Measurements from ENCODE around the gene ARHGAP5.

DNA sequence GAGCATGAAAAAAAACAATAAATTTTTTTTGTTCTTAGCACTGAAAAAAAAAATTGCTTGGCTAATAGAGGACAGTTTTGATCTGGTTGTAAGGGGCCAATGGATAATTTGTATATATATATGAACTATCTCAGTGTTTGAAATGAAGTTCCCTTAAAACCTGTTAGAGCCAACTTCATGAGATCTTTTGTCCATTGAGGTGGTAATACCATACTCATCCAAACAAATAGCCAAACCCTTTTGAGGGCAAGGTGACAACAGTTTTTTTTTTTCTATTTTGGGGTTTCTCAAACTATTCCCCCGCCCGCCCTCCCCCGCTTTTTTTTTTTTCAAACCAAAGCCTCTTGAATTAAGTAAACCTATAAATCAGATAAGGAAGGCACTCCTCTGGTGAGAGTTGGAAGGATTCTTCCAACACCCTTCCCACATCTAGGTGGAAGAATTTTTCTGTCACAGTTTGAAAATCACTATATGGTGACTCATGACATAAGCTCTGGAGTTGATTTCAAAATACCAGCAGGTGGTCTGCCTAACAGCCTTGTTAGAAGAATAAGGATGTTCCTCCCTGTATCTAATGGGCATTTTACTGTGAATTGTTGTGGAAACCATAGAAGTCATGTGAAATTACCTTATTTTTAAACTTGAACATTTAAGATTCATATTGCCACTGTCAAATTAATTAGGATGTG is 10.2 kb downstream of the ARHGAP5 start:
- TF ChIP-seq, protein P1, sequence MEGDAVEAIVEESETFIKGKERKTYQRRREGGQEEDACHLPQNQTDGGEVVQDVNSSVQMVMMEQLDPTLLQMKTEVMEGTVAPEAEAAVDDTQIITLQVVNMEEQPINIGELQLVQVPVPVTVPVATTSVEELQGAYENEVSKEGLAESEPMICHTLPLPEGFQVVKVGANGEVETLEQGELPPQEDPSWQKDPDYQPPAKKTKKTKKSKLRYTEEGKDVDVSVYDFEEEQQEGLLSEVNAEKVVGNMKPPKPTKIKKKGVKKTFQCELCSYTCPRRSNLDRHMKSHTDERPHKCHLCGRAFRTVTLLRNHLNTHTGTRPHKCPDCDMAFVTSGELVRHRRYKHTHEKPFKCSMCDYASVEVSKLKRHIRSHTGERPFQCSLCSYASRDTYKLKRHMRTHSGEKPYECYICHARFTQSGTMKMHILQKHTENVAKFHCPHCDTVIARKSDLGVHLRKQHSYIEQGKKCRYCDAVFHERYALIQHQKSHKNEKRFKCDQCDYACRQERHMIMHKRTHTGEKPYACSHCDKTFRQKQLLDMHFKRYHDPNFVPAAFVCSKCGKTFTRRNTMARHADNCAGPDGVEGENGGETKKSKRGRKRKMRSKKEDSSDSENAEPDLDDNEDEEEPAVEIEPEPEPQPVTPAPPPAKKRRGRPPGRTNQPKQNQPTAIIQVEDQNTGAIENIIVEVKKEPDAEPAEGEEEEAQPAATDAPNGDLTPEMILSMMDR (IDR thresholded peaks at IDR 0.05; ENCODE audit: extremely low read depth in 1 of 2, insufficient read depth in 1 of 2, low read depth in 1 of 2, low read length in 2 of 2): no peak
- TF ChIP-seq, protein P2, sequence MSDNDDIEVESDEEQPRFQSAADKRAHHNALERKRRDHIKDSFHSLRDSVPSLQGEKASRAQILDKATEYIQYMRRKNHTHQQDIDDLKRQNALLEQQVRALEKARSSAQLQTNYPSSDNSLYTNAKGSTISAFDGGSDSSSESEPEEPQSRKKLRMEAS (IDR thresholded peaks at IDR 0.05; ENCODE audit: insufficient read depth, insufficient read length): no peak
